A549 (cell line): Measurements from ENCODE around the gene XDH. TPM values are rescaled to one million over a fixed set of nuclear protein-coding genes. Genes with fewer than 3 reads are reported as not detected.

Experiments used
- ATAC-seq, 2 experiments: fragments of 200-7000 bp in 1 of 2; fragments of >200 bp in 1 of 2; cut with Nextera tagmentation in 1 of 2; cut with Tn5 transposase in 1 of 2; 3 replicates each; pipeline versions ENCODE4 v1.8.0 to v1.9.1; 2018 to 2020; ENCODE audit warnings: mild to moderate bottlenecking in 1 of 2, moderate library complexity in 1 of 2
- CTCF ChIA-PET: fragments of 300-600 bp; sonication (Branson Sonifier 250); formaldehyde crosslinking; extraction: SDS; loops from one replicate; lab custom pipeline; 2021; ENCODE audit warnings: antibody characterized with exemption, inconsistent platforms; lab: Yijun Ruan, JAX
- POLR2A ChIA-PET: fragments of 350-600 bp; formaldehyde crosslinking; extraction: SDS; loops from one replicate; lab custom pipeline; 2021; ENCODE audit warnings: antibody characterized with exemption, inconsistent platforms; lab: Yijun Ruan, JAX
- DNase-seq, 2 experiments: peaks; one replicate each; pipeline versions ENCODE4 v3.0.0 to v3.0.0-alpha.2; 2011 to 2016; ENCODE audit warnings: low read depth in 1 of 2, low spot score in 1 of 2
- FAIRE-seq: peaks from 2 replicates; lab custom pipeline; 2011; peaks lifted over from hg19 to GRCh38; lab: Jason Lieb, UNC
- H3K27ac ChIP-seq, 2 experiments: fragments of >200 bp; sonication (Bioruptor Twin); formaldehyde crosslinking; 3 replicates each; pipeline ENCODE4 v1.5.1; 2016 to 2017
- H3K4me1 ChIP-seq: fragments of >200 bp; sonication (Bioruptor Twin); formaldehyde crosslinking; 3 replicates; pipeline ENCODE4 v1.6.1; 2016
- H3K4me2 ChIP-seq: fragments of >200 bp; sonication (Bioruptor Twin); formaldehyde crosslinking; 3 replicates; pipeline ENCODE4 v1.6.1; 2016
- H3K4me3 ChIP-seq: fragments of >200 bp; sonication (Bioruptor Twin); formaldehyde crosslinking; 3 replicates; pipeline ENCODE4 v1.5.1; 2016
- H3K9me3 ChIP-seq: fragments of >200 bp; sonication (Bioruptor Twin); formaldehyde crosslinking; 3 replicates; pipeline ENCODE4 v1.6.1; 2016
- BHLHE40 ChIP-seq: IDR thresholded peaks from 2 replicates; pipeline ENCODE4 v1.6.1; 2012; ENCODE audit warnings: low read depth, low read length, inconsistent platforms
- CBX2 ChIP-seq: fragments of 200-600 bp; sonication (generic); IDR thresholded peaks from 2 replicates; pipeline ENCODE4 v1.6.1; 2016; ENCODE audit warnings: low read depth, mild to moderate bottlenecking, borderline replicate concordance
- CHD4 ChIP-seq: fragments of 200-600 bp; sonication (generic); IDR thresholded peaks from 2 replicates; pipeline ENCODE4 v1.6.1; 2016; ENCODE audit warnings: antibody characterized with exemption, mild to moderate bottlenecking, borderline replicate concordance
- FOXS1 ChIP-seq: fragments of 250-450 bp; sonication (Bioruptor Pico); IDR thresholded peaks from 2 replicates; pipeline ENCODE4 v1.5.0; 2020; ENCODE audit warnings: mild to moderate bottlenecking, moderate library complexity
- HDAC2 ChIP-seq: fragments of 200-600 bp; sonication (generic); IDR thresholded peaks from 2 replicates; pipeline ENCODE4 v1.6.1; 2016
- HOXB13 ChIP-seq: fragments of 250-450 bp; sonication (Bioruptor Pico); IDR thresholded peaks from 2 replicates; pipeline ENCODE4 v1.5.0; 2020; ENCODE audit warnings: low read depth, mild to moderate bottlenecking, moderate library complexity
- JUN ChIP-seq, 2 experiments: fragments of >200 bp; sonication (Bioruptor Twin); formaldehyde crosslinking; IDR thresholded peaks; 2 replicates in 1 of 2; 3 replicates in 1 of 2; pipeline ENCODE4 v1.6.1; 2016 to 2017
- RCOR1 ChIP-seq: fragments of 150-350 bp; IDR thresholded peaks from 2 replicates; pipeline ENCODE4 v1.6.1; 2014; ENCODE audit warnings: antibody characterized with exemption, low read length, low read depth
- RFX5 ChIP-seq: fragments of 450-650 bp; IDR thresholded peaks from 2 replicates; pipeline ENCODE4 v1.7.1; 2014; ENCODE audit warnings: antibody characterized with exemption, mild to moderate bottlenecking, moderate library complexity
- TFCP2L1 ChIP-seq: fragments of 250-450 bp; sonication (Bioruptor Pico); IDR thresholded peaks from 2 replicates; pipeline ENCODE4 v1.5.0; 2021; ENCODE audit warnings: mild to moderate bottlenecking
- ZC3H11A ChIP-seq: fragments of 450-650 bp; IDR thresholded peaks from 2 replicates; pipeline ENCODE4 v1.6.1; 2014; ENCODE audit warnings: antibody characterized with exemption, mild to moderate bottlenecking
- ZFP36 ChIP-seq: fragments of 450-650 bp; IDR thresholded peaks from 2 replicates; pipeline ENCODE4 v1.6.1; 2014; ENCODE audit warnings: borderline replicate concordance; ENCODE audit not compliant: partially characterized antibody
- ZSCAN20 ChIP-seq: fragments of 250-450 bp; sonication (Bioruptor Pico); IDR thresholded peaks from 2 replicates; pipeline ENCODE4 v1.8.0; 2022; ENCODE audit warnings: mild to moderate bottlenecking, moderate library complexity
- WGBS: methylation state at CpG from one replicate; pipeline ENCODE4 v1.1.6; 2017; ENCODE audit errors: missing lambda C conversion rate; 5-methylcytosine and 5-hydroxymethylcytosine counted together
- polyA plus RNA-seq, 4 experiments: library from polyadenylated mRNA; depleted of rRNA in 3 of 4; stranded (reverse); fragments of >200 nt; fragmentation: RNase III in 1 of 4; extraction: RNeasy Plus Mini Kit Qiagen cat#74134 plus additional on column Dnase treatment in 1 of 4; gene quantifications; 2 replicates in 3 of 4; 3 replicates in 1 of 4; pipeline ENCODE4 v1.2.3, GENCODE V29; 2011 to 2017
- TF ChIP-seq, protein P1 (sequence below): fragments of 250-450 bp; sonication (Bioruptor Pico); IDR thresholded peaks from 2 replicates; pipeline ENCODE4 v1.5.0; 2021; ENCODE audit warnings: mild to moderate bottlenecking, moderate library complexity, borderline replicate concordance
- TF ChIP-seq, protein P2 (sequence below): fragments of >200 bp; sonication (Bioruptor Twin); formaldehyde crosslinking; IDR thresholded peaks from 3 replicates; pipeline ENCODE4 v1.6.1; 2016
- TF ChIP-seq, protein P3 (sequence below): fragments of 200-600 bp; sonication (generic); IDR thresholded peaks from 2 replicates; pipeline ENCODE4 v1.6.1; 2016; ENCODE audit warnings: antibody characterized with exemption, mild to moderate bottlenecking, moderate library complexity

The XDH gene
- polyA plus RNA-seq, 2 of the 4 experiments (the other 2 are of a cell fraction), result 0.71 to 1.1 TPM

DNA sequence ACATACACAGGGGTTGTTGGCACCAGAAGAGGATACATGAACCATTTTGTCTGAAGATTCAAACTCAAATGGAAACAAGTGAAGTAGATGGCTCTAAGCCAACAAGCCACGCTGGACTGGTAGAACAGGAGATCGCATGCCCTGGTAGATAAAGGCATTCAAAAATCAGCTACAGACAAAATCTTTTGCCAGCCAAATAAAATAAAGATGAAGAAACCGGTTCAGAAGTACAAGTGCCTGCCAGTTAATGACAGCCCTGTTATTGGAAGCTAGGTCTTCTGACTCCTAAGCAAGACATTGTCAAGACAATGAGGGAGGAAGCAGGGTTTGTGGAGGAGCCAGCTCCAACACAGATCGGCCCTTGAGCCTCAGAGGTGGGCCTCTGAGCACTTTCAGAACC, 128.3 kb downstream of the XDH start:
- ChIA-PET CTCF (interaction anchor here (0.6 to 1.7 kb wide), 4 partner anchors 48 to 573 kb away, joined by 3 to 7 read pairs (median 3); partner anchors contain the start of gene EHD3), POLR2A (interaction anchor here (0.7 kb wide), 1 partner anchor 437 kb away, joined by 7 read pairs; no protein-coding TSS in a partner anchor)
- Histone ChIP-seq H3K4me3 (no peak overlapping the region), H3K27ac (no peak overlapping the region), H3K4me1 (no peaks in the 10 kb centered on the region), H3K9me3 (no peaks in the 10 kb centered on the region), H3K4me2 (no peak overlapping the region)
- 67% methylated on average over 4 of the region's 4 CpGs for WGBS
- ATAC-seq, result no peak
- DNase-seq, result no peak
- FAIRE-seq, result no peak
- TF ChIP-seq, protein P1, sequence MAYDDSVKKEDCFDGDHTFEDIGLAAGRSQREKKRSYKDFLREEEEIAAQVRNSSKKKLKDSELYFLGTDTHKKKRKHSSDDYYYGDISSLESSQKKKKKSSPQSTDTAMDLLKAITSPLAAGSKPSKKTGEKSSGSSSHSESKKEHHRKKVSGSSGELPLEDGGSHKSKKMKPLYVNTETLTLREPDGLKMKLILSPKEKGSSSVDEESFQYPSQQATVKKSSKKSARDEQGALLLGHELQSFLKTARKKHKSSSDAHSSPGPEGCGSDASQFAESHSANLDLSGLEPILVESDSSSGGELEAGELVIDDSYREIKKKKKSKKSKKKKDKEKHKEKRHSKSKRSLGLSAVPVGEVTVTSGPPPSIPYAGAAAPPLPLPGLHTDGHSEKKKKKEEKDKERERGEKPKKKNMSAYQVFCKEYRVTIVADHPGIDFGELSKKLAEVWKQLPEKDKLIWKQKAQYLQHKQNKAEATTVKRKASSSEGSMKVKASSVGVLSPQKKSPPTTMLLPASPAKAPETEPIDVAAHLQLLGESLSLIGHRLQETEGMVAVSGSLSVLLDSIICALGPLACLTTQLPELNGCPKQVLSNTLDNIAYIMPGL, result no peak
- TF ChIP-seq ZFP36, result no peak
- TF ChIP-seq CHD4, result no peak
- no peak for TF ChIP-seq CBX2
- TF ChIP-seq TFCP2L1 (CRISPR knock-in tag), result no peak
- TF ChIP-seq JUN (IDR thresholded peaks at IDR 0.05), result no peak
- TF ChIP-seq, protein P2, sequence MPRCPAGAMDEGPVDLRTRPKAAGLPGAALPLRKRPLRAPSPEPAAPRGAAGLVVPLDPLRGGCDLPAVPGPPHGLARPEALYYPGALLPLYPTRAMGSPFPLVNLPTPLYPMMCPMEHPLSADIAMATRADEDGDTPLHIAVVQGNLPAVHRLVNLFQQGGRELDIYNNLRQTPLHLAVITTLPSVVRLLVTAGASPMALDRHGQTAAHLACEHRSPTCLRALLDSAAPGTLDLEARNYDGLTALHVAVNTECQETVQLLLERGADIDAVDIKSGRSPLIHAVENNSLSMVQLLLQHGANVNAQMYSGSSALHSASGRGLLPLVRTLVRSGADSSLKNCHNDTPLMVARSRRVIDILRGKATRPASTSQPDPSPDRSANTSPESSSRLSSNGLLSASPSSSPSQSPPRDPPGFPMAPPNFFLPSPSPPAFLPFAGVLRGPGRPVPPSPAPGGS, result no peak
- TF ChIP-seq HDAC2, result no peak
- TF ChIP-seq FOXS1 (CRISPR knock-in tag), result no peak
- no peak for TF ChIP-seq RFX5
- no peak for TF ChIP-seq ZC3H11A
- TF ChIP-seq RCOR1, result no peak
- no peak for TF ChIP-seq HOXB13 (CRISPR knock-in tag)
- TF ChIP-seq, protein P3, sequence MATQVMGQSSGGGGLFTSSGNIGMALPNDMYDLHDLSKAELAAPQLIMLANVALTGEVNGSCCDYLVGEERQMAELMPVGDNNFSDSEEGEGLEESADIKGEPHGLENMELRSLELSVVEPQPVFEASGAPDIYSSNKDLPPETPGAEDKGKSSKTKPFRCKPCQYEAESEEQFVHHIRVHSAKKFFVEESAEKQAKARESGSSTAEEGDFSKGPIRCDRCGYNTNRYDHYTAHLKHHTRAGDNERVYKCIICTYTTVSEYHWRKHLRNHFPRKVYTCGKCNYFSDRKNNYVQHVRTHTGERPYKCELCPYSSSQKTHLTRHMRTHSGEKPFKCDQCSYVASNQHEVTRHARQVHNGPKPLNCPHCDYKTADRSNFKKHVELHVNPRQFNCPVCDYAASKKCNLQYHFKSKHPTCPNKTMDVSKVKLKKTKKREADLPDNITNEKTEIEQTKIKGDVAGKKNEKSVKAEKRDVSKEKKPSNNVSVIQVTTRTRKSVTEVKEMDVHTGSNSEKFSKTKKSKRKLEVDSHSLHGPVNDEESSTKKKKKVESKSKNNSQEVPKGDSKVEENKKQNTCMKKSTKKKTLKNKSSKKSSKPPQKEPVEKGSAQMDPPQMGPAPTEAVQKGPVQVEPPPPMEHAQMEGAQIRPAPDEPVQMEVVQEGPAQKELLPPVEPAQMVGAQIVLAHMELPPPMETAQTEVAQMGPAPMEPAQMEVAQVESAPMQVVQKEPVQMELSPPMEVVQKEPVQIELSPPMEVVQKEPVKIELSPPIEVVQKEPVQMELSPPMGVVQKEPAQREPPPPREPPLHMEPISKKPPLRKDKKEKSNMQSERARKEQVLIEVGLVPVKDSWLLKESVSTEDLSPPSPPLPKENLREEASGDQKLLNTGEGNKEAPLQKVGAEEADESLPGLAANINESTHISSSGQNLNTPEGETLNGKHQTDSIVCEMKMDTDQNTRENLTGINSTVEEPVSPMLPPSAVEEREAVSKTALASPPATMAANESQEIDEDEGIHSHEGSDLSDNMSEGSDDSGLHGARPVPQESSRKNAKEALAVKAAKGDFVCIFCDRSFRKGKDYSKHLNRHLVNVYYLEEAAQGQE, result no peak
- no peak for TF ChIP-seq BHLHE40
- TF ChIP-seq ZSCAN20, result no peak

Other genes with a start within 250 kb of the XDH start
- gene CAPN14, start 197.2 kb downstream of the XDH start, polyA plus RNA-seq (2011; rRNA removed), result 0.06 and 0.11 TPM in 2 replicates
- 0.04 to 0.09 TPM (median 0.08 TPM) in 3 replicates for gene CAPN14, start 197.2 kb downstream of the XDH start, polyA plus RNA-seq (2017; fragmentation: RNase III; extraction: RNeasy Plus Mini Kit Qiagen cat#74134 plus additional on column Dnase treatment)
- 10.6 and 12.3 TPM in 2 replicates for gene EHD3, start 180.6 kb downstream of the XDH start, polyA plus RNA-seq (2011; rRNA removed)
- 7.9 to 9.2 TPM (median 8.7 TPM) in 3 replicates for gene EHD3, start 180.6 kb downstream of the XDH start, polyA plus RNA-seq (2017; fragmentation: RNase III; extraction: RNeasy Plus Mini Kit Qiagen cat#74134 plus additional on column Dnase treatment)
- gene SRD5A2, start 166.2 kb upstream of the XDH start, polyA plus RNA-seq (2011; rRNA removed), result 0.08 TPM in 2 replicates
- gene SRD5A2, start 166.2 kb upstream of the XDH start, polyA plus RNA-seq (2017; fragmentation: RNase III; extraction: RNeasy Plus Mini Kit Qiagen cat#74134 plus additional on column Dnase treatment), result 0.01 to 0.03 TPM in 2 of 3 replicates, not detected in the other